Mammary epithelial cell (primary cell): ENCODE data around the gene DOCK2.

ENCODE experiments used
- CTCF ChIP-seq, 2 donors: IDR thresholded peaks in 1 of 2; conservative IDR thresholded peaks in 1 of 2; 2 replicates each; pipeline ENCODE4 v1.5.1; 2011 to 2012; ENCODE audit warnings: inconsistent platforms in 2 of 2, low read length in 2 of 2, mild to moderate bottlenecking in 2 of 2, control low read depth in 1 of 2, low read depth in 1 of 2; ENCODE audit not compliant: insufficient read depth in 1 of 2; ENCODE audit errors: extremely low read depth in 1 of 2
- EZH2 ChIP-seq: IDR thresholded peaks from 2 replicates; pipeline ENCODE4 v1.6.1; 2012; ENCODE audit warnings: low read length, inconsistent platforms, borderline replicate concordance

- TF ChIP-seq CTCF (conservative IDR thresholded peaks at IDR 0.05 in 1 of 2, IDR thresholded peaks at IDR 0.05 in 1 of 2; ENCODE audit: extremely low read depth in 1 of 2, insufficient read depth in 1 of 2, low read depth in 1 of 2, low read length in 2 of 2) (no peak), EZH2 (no peak)
These were observed 69.0 kb downstream of the DOCK2 start for GRCh38 chr5:169706071-169706470.
